ENCODE measurements around the gene KRT40.
"Not testable (repeated sequence)": the region's sequence is repeated elsewhere in the genome, so short reads cannot be mapped to it uniquely, and the experiment has no call there.

KRT40 gene

DNA sequence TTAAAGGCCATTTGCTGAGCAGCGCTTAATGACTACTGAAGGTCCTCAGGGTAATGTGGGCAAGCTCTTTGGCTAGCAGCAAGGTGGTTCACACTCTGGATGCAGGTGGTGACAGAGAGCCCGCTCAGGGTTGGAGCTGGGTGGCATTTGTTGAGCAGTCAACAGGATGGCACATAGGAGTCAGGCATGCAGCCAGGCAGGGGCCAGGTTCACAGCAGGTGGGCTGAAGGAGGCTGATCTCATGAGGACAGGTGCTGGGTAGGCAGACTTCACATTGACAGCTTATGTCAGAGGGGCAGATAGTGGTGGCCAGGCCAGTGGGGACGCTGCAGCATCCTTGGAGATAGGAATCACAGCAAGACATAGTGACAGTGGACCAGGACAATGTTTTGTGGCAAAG lies 20.3 kb upstream of the KRT40 start:
- H3K4me3 ChIP-seq (replicated peaks; ENCODE audit: low read depth, low read length) = no peak overlapping the region
- DNase-seq (ENCODE audit: extremely low read depth, insufficient read length) = no peak
- H3K27me3 ChIP-seq (replicated peaks; ENCODE audit: control insufficient read depth, insufficient read depth, low read length) = no peaks in the 10 kb centered on the region; the same call in 1 of the 2 replicates
- TF ChIP-seq, protein P1, sequence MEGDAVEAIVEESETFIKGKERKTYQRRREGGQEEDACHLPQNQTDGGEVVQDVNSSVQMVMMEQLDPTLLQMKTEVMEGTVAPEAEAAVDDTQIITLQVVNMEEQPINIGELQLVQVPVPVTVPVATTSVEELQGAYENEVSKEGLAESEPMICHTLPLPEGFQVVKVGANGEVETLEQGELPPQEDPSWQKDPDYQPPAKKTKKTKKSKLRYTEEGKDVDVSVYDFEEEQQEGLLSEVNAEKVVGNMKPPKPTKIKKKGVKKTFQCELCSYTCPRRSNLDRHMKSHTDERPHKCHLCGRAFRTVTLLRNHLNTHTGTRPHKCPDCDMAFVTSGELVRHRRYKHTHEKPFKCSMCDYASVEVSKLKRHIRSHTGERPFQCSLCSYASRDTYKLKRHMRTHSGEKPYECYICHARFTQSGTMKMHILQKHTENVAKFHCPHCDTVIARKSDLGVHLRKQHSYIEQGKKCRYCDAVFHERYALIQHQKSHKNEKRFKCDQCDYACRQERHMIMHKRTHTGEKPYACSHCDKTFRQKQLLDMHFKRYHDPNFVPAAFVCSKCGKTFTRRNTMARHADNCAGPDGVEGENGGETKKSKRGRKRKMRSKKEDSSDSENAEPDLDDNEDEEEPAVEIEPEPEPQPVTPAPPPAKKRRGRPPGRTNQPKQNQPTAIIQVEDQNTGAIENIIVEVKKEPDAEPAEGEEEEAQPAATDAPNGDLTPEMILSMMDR (IDR thresholded peaks at IDR 0.05; ENCODE audit: insufficient read depth, low read length, poor library complexity, severe bottlenecking) = no peak
- H3K36me3 ChIP-seq (ENCODE audit: control insufficient read depth, insufficient read depth, low read length) = no peaks in the 10 kb centered on the region

DNA sequence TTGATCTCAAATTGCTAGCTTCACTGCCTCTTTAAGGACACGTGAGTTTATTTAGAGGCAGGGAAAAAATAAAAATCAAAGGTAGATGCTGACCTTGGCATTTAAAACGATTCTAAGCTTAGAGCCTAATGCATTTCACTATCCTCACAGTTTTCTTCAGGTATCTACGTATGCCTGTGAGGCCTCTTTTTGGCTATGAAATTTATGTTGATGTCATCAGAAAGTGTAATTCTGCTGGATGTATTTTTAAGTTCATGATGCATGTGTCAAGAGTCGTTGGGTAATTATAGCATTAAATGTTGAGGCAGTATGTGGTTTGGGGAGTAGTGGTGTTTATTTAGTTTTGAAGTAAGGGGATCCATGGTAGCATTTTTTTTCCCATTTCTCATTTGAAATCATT lies 19.8 kb upstream of the KRT40 start:
- Histone ChIP-seq H3K27me3 (replicated peaks; ENCODE audit: control insufficient read depth, insufficient read depth, low read length) (no peaks in the 10 kb centered on the region; the same call in 1 of the 2 replicates), H3K4me3 (replicated peaks; ENCODE audit: low read depth, low read length) (no peak overlapping the region)
- DNase-seq (ENCODE audit: extremely low read depth, insufficient read length) = no peak

DNA sequence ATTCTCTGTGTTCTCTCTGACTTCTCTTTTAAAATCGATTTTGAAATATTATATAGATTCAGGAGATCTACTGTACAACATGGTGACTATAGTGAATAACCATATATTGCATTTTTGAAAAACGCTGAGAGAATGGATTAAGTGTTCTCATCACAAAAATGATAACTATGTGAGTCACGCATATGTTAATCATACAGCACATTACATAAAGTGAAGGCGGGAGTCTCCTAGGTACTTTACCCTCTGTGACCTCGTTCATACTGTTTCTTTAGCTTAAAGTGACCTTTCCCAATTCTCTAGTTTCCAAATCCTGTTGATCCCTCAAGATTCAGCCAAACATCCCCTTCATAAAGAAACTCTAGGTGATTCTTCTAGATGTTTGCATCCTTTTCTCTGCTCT lies 18.7 kb upstream of the KRT40 start:
- TF ChIP-seq, protein P1 (IDR thresholded peaks at IDR 0.05; ENCODE audit: insufficient read depth, low read length, poor library complexity, severe bottlenecking) = no peak
- Histone ChIP-seq H3K27me3 (replicated peaks; ENCODE audit: control insufficient read depth, insufficient read depth, low read length) (no peaks in the 10 kb centered on the region; the same call in 1 of the 2 replicates), H3K4me3 (replicated peaks; ENCODE audit: low read depth, low read length) (no peak overlapping the region), H3K36me3 (ENCODE audit: control insufficient read depth, insufficient read depth, low read length) (no peaks in the 10 kb centered on the region)
- DNase-seq (ENCODE audit: extremely low read depth, insufficient read length) = no peak

More for the DNA sequence above, 19.8 kb upstream of the KRT40 start:
- no peaks in the 10 kb centered on the region for H3K36me3 ChIP-seq (ENCODE audit: control insufficient read depth, insufficient read depth, low read length)
- TF ChIP-seq, protein P1 (IDR thresholded peaks at IDR 0.05; ENCODE audit: insufficient read depth, low read length, poor library complexity, severe bottlenecking) = no peak

DNA sequence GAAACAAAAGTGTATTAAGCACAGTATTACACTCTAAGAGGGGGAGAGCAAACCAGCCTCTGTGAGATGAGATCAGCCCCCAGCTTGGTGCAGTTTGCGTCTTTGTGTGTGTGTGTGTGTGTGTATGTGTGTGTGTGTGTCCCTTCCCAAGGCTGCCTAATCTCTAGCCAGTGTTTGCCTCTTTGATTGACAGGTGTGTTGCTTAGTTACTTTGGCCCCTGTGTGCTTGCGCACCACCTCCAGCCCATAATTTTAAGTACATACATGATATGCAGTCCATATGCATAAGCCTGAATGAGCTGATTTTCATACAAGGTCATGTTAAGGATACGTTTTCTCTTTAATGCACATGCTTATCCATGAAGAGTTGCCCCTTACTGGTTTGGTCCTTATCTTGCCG lies 17.7 kb upstream of the KRT40 start:
- Histone ChIP-seq H3K36me3 (ENCODE audit: control insufficient read depth, insufficient read depth, low read length) (no peaks in the 10 kb centered on the region), H3K27me3 (replicated peaks; ENCODE audit: control insufficient read depth, insufficient read depth, low read length) (no peaks in the 10 kb centered on the region; the same call in 1 of the 2 replicates), H3K4me3 (replicated peaks; ENCODE audit: low read depth, low read length) (no peak overlapping the region)
- no peak for DNase-seq (ENCODE audit: extremely low read depth, insufficient read length)
- TF ChIP-seq, protein P1 (IDR thresholded peaks at IDR 0.05; ENCODE audit: insufficient read depth, low read length, poor library complexity, severe bottlenecking) = no peak

DNA sequence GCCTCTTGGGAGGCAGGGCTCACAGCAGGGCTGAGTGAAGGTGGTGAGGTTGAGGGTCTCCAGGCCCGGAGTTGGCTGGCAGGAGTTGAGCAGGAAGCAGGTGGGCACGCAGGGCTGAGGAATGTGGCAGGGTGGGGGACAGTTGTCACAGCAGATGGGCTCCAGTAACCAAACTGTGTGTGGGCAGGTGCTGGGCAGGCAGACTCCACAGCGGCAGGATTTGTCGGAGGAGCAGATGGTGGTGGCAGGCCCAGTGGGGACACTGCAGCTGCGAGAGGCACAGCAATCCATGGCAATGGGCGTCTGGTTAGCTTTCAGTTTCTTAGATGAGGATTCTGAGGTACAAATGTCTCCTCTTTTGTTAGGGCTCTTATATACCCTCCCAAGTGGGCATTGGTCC lies 15.4 kb upstream of the KRT40 start, which contains the start of gene KRTAP3-2:
TSS of gene KRTAP3-2 (minus strand) at position 344 of the 400 bp plus-strand sequence. CDS start at position 291, 53 bp downstream.
- H3K36me3 ChIP-seq (ENCODE audit: control insufficient read depth, insufficient read depth, low read length); H3K27me3 ChIP-seq (replicated peaks; ENCODE audit: control insufficient read depth, insufficient read depth, low read length); DNase-seq (ENCODE audit: extremely low read depth, insufficient read length); H3K4me3 ChIP-seq (replicated peaks; ENCODE audit: low read depth, low read length): not testable (repeated sequence)

DNA sequence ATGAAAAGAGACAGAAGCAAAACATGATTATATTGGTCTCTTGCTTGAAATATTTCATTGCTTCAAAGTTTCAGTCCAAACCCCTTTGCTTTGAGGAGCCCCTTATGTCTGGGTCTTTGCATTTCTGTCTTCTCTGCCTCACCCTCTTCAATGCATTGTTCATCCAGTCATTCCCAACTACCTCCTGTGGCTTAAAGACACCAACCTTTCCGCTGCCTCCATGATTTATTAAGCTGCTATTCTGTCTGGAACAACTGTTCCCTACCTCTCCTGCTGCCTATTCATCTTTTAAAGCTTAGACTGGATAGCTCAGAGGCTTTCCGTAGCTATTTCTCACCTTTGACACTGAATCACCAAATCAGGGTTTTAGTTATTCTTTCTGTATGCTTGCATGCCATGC lies 13.2 kb upstream of the KRT40 start:
- Histone ChIP-seq H3K36me3 (ENCODE audit: control insufficient read depth, insufficient read depth, low read length) (no peaks in the 10 kb centered on the region), H3K4me3 (replicated peaks; ENCODE audit: low read depth, low read length) (no peak overlapping the region), H3K27me3 (replicated peaks; ENCODE audit: control insufficient read depth, insufficient read depth, low read length) (no peaks in the 10 kb centered on the region)
- no peak for DNase-seq (ENCODE audit: extremely low read depth, insufficient read length)
- TF ChIP-seq, protein P1 (IDR thresholded peaks at IDR 0.05; ENCODE audit: insufficient read depth, low read length, poor library complexity, severe bottlenecking) = no peak
